GM06990 (cell line): ENCODE data around the gene PNPLA2.
A peak's percentile ranks its signal among the peaks of the same experiment; 100 is the strongest.

Experiments used
- DNase-seq: peaks from one replicate; pipeline ENCODE4 v3.0.0-alpha.2; 2011; ENCODE audit not compliant: insufficient read length; ENCODE audit errors: extremely low read depth
- H3K27me3 ChIP-seq: replicated peaks from 2 replicates; pipeline ENCODE4 v1.6.0; 2011; ENCODE audit warnings: low read length; ENCODE audit not compliant: control insufficient read depth, insufficient read depth
- H3K36me3 ChIP-seq: 2 replicates; pipeline ENCODE4 v1.5.1; 2011; ENCODE audit warnings: low read length; ENCODE audit not compliant: control insufficient read depth, insufficient read depth
- H3K4me3 ChIP-seq: replicated peaks from 2 replicates; pipeline ENCODE4 v1.5.1; 2011; ENCODE audit warnings: low read depth, mild to moderate bottlenecking, control low read depth, low read length
- CTCF ChIP-seq: IDR thresholded peaks from 2 replicates; pipeline ENCODE4 v1.5.1; 2011; ENCODE audit warnings: low read length, control low read depth, mild to moderate bottlenecking, inconsistent platforms; ENCODE audit not compliant: insufficient read depth, poor library complexity, severe bottlenecking

The PNPLA2 gene

GRCh38 chr11:819129-819931 is 616 bp downstream of the PNPLA2 start:
- peak overlapping the region; percentile 82 for H3K4me3 ChIP-seq
- peak; percentile 90 for DNase-seq
- H3K27me3 ChIP-seq, result no peaks in the 10 kb centered on the region
- no peak for TF ChIP-seq CTCF
- H3K36me3 ChIP-seq, result peaks cover 6% of the 10 kb centered on the region

GRCh38 chr11:819943-820649 is 1.4 kb downstream of the PNPLA2 start:
- Histone ChIP-seq H3K36me3 (peaks cover 8% of the 10 kb centered on the region), H3K27me3 (no peaks in the 10 kb centered on the region), H3K4me3 (peak overlapping the region; percentile 82)
- peak; percentile 87 for DNase-seq
- TF ChIP-seq CTCF, result no peak

GRCh38 chr11:820655-821511 is 2.2 kb downstream of the PNPLA2 start:
- DNase-seq, result no peak
- Histone ChIP-seq H3K4me3 (peak overlapping the region; percentile 82), H3K36me3 (peaks cover 5% of the 10 kb centered on the region; the same call in 1 of the 2 replicates), H3K27me3 (no peaks in the 10 kb centered on the region)
- no peak for TF ChIP-seq CTCF

GRCh38 chr11:821512-822371 is 3.0 kb downstream of the PNPLA2 start:
- no peaks in the 10 kb centered on the region for H3K27me3 ChIP-seq
- peaks cover 4% of the 10 kb centered on the region; the same call in 1 of the 2 replicates for H3K36me3 ChIP-seq
- no peak for DNase-seq
- H3K4me3 ChIP-seq, result no peak overlapping the region
- TF ChIP-seq CTCF, result no peak
